Activated naive CD8-positive, alpha-beta T cell treated with anti-CD3 and anti-CD28 coated beads for 36 hours (primary cell): ENCODE results near the gene ADRB1. TPM values are rescaled to one million over a fixed set of nuclear protein-coding genes. Genes with fewer than 3 reads are reported as not detected.

ENCODE experiments used
- DNase-seq: peaks from one replicate; pipeline ENCODE4 v3.0.0; 2021
- H3K27ac Mint-ChIP-seq: one replicate; pipeline ENCODE4 v1.8.0; 2022; ENCODE audit warnings: mild to moderate bottlenecking, moderate library complexity, mixed read lengths
- H3K27me3 Mint-ChIP-seq: one replicate; pipeline ENCODE4 v1.8.0; 2022; ENCODE audit warnings: mild to moderate bottlenecking, mixed read lengths
- H3K36me3 Mint-ChIP-seq: one replicate; pipeline ENCODE4 v1.8.0; 2021; ENCODE audit warnings: mild to moderate bottlenecking, mixed read lengths
- H3K4me1 Mint-ChIP-seq: one replicate; pipeline ENCODE4 v1.8.0; 2021; ENCODE audit warnings: mixed read lengths
- H3K4me3 Mint-ChIP-seq: one replicate; pipeline ENCODE4 v1.8.0; 2022; ENCODE audit warnings: mild to moderate bottlenecking, moderate library complexity, mixed read lengths
- H3K9me3 Mint-ChIP-seq: one replicate; pipeline ENCODE4 v1.8.0; 2022; ENCODE audit warnings: mixed read lengths
- total RNA-seq, 2 experiments: library from RNA; stranded (reverse); gene quantifications; one replicate each; pipeline ENCODE4 v1.2.3, GENCODE V29; 2021

Gene ADRB1
- total RNA-seq, 2 experiments from 2014 or later: 0.14 TPM; not detected in 1

DNA sequence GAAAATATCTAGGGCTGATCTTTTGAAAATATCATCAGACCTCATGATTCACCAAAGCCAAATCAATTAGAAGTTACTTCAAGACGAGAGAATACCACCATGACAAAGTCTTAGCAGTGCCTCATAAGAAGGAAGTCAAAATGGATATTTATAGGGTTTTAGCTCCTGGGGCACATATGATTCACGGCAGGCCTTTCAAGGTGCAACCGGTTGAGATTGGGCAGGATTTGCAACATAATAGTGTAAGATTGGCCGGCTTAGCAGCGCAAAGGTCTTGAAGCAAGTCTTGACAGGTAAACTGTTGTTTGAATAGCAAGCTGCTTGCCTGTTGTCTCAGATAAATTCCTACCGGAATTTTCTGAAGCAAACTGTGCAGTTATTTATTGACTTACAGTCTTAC lies 17.5 kb downstream of the ADRB1 start:
- H3K4me3 Mint-ChIP-seq: no peak overlapping the region
- no peak overlapping the region for H3K27ac Mint-ChIP-seq

DNA sequence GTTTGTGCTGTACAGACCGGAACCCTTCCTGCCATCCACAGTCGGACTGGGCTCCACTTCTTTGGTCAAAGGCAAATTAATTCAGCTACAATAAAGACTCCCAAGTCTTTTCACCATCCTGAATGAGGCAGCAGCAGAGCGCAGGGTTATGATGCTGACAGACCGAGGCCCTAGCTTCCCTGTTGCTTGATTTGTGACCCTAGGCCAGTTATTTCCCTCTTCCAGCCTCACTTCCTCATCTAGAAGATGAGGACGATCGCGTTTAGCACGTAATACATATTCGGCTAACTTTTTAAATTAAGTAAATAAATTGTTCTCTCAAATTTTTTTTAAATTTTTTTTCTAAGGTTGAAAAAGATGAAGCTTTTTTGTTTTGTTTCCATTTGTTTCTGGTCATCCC lies 18.1 kb downstream of the ADRB1 start:
- no peak overlapping the region for H3K4me3 Mint-ChIP-seq
- H3K27ac Mint-ChIP-seq: no peak overlapping the region

More for the DNA sequence above, 17.5 kb downstream of the ADRB1 start:
- H3K36me3 Mint-ChIP-seq: no peaks in the 10 kb centered on the region
- peaks cover 9% of the 10 kb centered on the region for H3K4me1 Mint-ChIP-seq
- no peaks in the 10 kb centered on the region for H3K9me3 Mint-ChIP-seq
- no peak for DNase-seq
- peaks cover 8% of the 10 kb centered on the region for H3K27me3 Mint-ChIP-seq

DNA sequence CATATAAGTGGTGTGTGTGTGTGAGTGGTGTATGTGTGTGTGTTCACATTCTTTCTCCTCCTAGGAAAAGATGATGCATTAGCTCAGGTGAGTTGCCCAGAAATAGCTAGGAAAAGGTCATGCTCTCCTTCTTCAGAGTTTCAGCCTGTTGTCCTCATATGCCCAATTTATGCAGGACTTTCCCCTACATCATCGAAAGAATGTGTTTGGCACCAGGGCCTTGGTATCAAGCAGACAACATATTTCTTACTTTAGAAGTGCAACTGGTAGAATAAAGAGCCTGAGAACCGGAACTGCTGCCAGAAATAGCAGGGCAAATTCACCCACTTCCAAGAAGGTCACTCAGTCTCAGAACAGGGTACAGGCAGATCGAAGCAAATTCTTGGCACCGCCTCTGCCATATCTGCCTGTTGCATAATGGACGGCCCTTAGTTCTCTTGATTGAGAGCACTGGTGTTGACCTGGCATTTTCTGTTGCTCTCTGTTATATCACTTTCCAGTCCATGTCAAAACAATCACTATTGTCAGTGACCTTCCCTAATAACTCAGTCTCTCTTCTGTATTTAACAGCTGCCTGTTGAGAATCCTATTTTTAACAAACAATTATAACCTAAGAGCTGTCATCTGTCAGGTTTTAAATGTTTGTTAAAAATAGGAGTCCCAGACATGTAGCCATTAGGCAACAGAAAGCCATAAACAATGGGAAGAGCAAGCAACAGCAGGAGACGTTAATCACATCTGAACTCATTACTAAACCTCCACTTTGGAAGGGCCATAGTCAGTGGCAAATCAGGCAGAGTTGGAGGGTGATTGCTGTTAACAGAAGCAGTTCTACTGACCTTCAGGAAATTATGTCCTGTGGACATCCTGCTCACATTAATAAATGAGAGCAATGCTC lies 20.7 kb downstream of the ADRB1 start:
- no peak overlapping the region for H3K27ac Mint-ChIP-seq
- H3K36me3 Mint-ChIP-seq: no peaks in the 10 kb centered on the region
- peaks cover 20% of the 10 kb centered on the region for H3K4me1 Mint-ChIP-seq
- no peak for DNase-seq
- no peak overlapping the region for H3K4me3 Mint-ChIP-seq
- H3K27me3 Mint-ChIP-seq: peaks cover 5% of the 10 kb centered on the region
- no peaks in the 10 kb centered on the region for H3K9me3 Mint-ChIP-seq

More for the DNA sequence above, 18.1 kb downstream of the ADRB1 start:
- Mint-ChIP-seq H3K36me3 (no peaks in the 10 kb centered on the region), H3K4me1 (peaks cover 9% of the 10 kb centered on the region), H3K27me3 (peaks cover 8% of the 10 kb centered on the region), H3K9me3 (no peaks in the 10 kb centered on the region)
- no peak for DNase-seq

DNA sequence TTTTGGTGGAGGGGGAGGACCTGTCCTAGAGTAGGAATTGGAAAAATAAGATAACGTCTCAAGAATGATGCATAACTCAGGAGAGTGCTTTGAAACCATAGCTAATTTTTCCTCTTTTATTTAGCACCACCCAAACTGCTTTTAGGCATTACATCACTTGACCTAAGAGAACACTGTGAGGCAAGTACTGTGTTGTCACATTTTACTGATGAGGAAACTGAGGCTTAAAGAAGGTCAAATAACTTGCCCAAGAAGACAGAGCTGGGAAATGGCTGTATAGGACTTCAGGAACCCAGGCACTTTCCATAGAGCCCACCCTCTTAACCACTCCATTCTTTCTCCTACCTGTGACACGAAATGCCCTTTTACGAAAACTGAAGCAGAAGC lies 21.4 kb downstream of the ADRB1 start:
- peaks cover 20% of the 10 kb centered on the region for H3K4me1 Mint-ChIP-seq
- no peak overlapping the region for H3K4me3 Mint-ChIP-seq
- no peaks in the 10 kb centered on the region for H3K9me3 Mint-ChIP-seq
- H3K36me3 Mint-ChIP-seq: no peaks in the 10 kb centered on the region
- no peak for DNase-seq
- peaks cover 5% of the 10 kb centered on the region for H3K27me3 Mint-ChIP-seq
- H3K27ac Mint-ChIP-seq: no peak overlapping the region

DNA sequence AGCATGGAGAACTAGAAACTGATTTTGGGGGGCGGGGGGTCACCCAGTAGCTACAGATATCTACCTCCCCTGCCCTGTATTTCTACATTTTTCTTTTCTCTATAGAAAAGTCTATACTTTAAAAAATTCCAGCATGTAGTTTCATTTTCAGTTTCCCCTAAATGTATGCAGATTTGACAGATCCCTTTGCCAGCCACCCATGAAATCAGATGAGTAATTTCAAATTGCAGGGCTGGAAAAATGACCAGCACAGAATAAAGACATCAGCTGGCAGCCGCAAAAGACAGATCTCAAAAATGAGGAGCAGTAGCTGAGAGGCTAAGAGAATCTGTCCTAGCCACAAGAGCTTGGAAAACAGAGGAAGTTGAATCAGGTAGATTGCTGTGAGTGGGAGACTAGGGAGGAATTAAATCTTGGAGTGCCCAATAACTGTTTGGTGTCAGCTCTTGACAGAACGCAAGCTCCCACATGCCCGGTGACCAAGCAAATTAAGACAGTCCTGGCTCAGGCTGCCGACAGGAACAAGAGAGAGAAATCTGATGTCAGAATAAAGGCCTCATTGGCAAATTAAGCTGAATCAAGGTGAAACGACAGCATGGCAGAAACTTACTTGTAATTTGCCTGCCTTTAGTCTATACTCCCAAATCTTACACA lies 24.5 kb downstream of the ADRB1 start:
- peaks cover 5% of the 10 kb centered on the region for H3K27me3 Mint-ChIP-seq
- H3K4me1 Mint-ChIP-seq: peaks cover 18% of the 10 kb centered on the region
- no peak overlapping the region for H3K27ac Mint-ChIP-seq
- H3K36me3 Mint-ChIP-seq: no peaks in the 10 kb centered on the region
- DNase-seq: no peak
- H3K9me3 Mint-ChIP-seq: no peaks in the 10 kb centered on the region
- no peak overlapping the region for H3K4me3 Mint-ChIP-seq

DNA sequence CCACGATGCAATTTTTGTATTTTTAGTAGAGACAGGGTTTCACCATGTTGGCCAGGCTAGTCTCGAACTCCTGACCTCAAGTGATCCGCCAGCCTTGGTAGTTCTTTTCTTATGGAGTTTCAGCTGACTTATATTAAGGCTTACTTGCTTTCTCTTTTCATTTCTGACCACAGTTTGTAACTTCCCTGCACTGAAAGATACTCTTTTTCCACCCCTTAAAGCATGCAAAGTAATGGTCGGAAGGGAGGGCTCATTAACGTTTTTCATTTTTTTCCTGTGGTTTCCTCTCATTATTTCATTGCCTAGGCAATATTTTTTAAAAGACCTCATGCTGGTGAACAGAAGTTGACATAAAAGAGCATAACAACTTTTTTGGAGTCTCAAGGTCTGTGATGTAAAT lies 27.0 kb downstream of the ADRB1 start:
- H3K27me3 Mint-ChIP-seq: no peaks in the 10 kb centered on the region
- H3K36me3 Mint-ChIP-seq: no peaks in the 10 kb centered on the region
- peaks cover 25% of the 10 kb centered on the region for H3K4me1 Mint-ChIP-seq
- no peak for DNase-seq
- H3K27ac Mint-ChIP-seq: no peak overlapping the region
- no peaks in the 10 kb centered on the region for H3K9me3 Mint-ChIP-seq
- no peak overlapping the region for H3K4me3 Mint-ChIP-seq

DNA sequence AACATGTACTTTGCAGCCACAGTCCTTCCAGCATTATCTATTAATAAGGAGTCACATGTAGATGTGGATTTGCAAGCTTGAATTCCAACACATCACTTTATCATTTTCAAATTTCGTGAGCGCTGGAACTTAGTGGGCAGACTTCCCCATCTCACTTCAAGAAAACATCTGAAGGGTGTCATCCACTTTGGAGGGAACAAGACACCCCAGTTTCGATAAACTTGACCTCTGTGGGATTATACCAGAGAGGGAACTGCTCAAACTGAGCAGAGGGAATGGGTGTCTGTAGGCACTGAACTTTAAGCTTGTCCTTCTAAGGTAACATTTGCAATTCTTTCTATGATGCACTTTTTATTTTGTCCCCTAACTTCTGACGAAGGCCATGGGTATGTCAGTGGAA lies 27.5 kb downstream of the ADRB1 start:
- Mint-ChIP-seq H3K36me3 (no peaks in the 10 kb centered on the region), H3K27ac (no peak overlapping the region), H3K27me3 (no peaks in the 10 kb centered on the region), H3K4me1 (peaks cover 25% of the 10 kb centered on the region), H3K9me3 (no peaks in the 10 kb centered on the region), H3K4me3 (no peak overlapping the region)
- DNase-seq: no peak

DNA sequence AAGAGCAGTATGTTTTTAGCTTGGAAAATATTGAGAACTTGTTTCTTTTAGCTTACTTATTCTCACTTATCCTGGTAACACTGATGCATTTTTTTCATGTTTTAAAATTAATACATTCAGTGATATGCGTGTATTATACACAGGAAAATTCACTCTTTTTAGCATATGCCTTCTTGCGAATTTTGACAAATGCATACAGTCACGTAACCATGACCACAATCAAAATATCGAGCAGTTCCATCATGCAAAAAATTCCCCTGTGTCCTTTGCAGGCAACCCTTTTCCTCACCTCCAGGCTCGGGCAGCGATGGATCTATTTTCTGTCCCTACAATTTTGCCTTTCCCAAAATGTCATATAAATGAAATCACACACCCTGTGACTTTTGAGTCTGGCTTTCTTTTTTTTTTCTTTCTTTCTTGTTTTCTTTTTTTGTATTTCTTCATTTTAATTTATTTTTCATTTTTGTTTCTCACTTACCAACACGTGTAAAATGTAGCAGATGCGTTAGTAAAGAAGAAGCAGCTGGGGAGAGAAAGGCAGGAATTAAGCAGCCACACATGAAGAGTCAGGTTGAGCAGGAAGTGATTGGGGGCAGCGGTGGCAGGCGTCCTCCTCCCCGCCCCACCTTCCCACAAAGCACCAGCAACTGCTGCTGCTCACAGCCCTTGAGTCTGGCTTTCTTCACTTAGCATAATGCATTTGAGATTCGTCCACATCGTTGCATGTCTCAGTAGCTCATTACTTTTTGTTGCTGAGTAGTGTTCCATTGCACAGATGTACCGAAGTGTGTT lies 29.9 kb downstream of the ADRB1 start:
- Mint-ChIP-seq H3K36me3 (no peaks in the 10 kb centered on the region), H3K27me3 (no peaks in the 10 kb centered on the region), H3K9me3 (no peaks in the 10 kb centered on the region), H3K4me3 (no peak overlapping the region), H3K27ac (no peak overlapping the region), H3K4me1 (peaks cover 16% of the 10 kb centered on the region)
- no peak for DNase-seq

DNA sequence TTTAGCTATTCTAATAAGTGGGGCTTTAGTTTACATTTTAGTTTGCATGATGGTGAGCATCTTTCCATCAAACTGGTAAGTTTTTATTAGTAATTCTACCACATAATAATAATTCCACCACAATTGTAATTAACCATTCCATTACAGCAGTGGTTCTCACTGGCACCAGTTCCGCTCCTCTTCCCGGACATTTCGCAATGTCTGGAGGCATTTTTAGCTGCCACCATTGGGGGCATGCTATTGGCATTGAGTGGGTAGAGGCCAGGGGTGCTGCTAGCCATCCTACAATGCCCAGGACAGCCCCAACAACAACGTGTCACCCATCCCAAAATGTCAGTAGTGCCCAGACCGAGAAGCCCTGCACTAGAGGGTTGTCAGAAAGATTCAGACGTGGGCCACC lies 31.4 kb downstream of the ADRB1 start:
- Mint-ChIP-seq H3K4me3 (no peak overlapping the region), H3K27ac (no peak overlapping the region), H3K9me3 (no peaks in the 10 kb centered on the region), H3K36me3 (no peaks in the 10 kb centered on the region), H3K4me1 (peaks cover 14% of the 10 kb centered on the region), H3K27me3 (no peaks in the 10 kb centered on the region)
- DNase-seq: no peak

DNA sequence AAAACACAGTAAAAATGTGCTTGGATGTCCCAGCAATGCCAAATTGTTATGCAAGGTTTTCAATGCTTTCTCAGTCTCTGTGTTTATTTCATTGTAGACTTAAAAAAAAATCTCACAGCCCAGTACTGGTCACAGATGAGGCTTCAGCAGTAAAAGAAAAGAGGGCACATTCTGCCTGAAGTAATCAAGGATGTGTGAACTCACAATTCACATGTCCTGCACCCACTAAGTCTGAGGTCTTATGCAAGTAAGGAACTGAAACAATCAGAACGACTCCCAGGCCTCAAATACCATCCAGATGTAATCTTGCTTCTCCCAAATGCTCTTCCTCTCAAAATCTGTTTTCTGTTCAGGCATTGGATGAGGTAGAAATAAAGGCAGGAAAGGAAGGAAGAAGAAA lies 33.7 kb downstream of the ADRB1 start:
- Mint-ChIP-seq H3K27me3 (peaks cover 5% of the 10 kb centered on the region), H3K4me1 (peaks cover 7% of the 10 kb centered on the region), H3K36me3 (no peaks in the 10 kb centered on the region), H3K4me3 (no peak overlapping the region), H3K9me3 (no peaks in the 10 kb centered on the region), H3K27ac (no peak overlapping the region)
- no peak for DNase-seq

DNA sequence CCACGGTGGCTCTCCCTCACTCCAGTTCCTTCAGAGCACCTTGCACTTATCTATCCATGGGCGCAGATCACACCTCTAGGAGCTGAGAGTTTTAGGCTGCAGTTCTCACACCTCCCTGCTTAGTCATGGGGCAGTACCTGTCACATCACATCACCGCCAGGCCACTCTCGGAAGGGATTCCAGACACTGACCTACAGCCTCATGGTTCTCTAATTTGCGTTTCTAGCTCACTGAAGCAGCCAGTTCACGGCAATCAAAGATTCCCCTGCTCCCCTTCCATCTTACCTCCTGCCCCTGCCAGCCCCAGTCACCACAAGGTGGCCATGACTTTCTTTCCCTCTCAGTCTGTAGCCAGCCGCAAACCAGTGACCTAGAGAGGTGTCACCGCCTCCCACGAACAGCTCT lies 34.2 kb downstream of the ADRB1 start:
- H3K4me3 Mint-ChIP-seq: no peak overlapping the region
- no peak overlapping the region for H3K27ac Mint-ChIP-seq
- no peaks in the 10 kb centered on the region for H3K36me3 Mint-ChIP-seq
- peaks cover 5% of the 10 kb centered on the region for H3K27me3 Mint-ChIP-seq
- no peak for DNase-seq
- H3K4me1 Mint-ChIP-seq: peaks cover 7% of the 10 kb centered on the region
- no peaks in the 10 kb centered on the region for H3K9me3 Mint-ChIP-seq

DNA sequence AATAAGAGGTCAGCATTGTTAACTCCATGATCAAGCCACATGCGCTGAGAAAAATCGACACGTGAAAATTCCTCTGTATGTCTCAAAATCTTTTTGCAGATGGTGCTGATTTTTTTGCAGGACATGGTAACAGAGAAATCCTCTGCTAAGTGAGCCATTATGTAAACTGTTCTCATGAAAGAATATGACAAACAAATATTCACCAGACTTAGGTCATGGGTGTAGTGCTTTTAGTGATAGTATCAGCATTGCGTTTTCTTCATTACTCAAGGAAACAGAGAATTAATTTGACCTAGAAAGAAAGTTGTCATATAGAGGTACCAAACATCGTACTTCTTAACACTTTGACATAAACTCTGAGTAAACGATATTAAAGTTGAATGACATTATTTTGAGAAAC lies 34.7 kb downstream of the ADRB1 start:
- Mint-ChIP-seq H3K4me1 (peaks cover 7% of the 10 kb centered on the region), H3K27ac (no peak overlapping the region), H3K9me3 (no peaks in the 10 kb centered on the region), H3K4me3 (no peak overlapping the region), H3K27me3 (peaks cover 5% of the 10 kb centered on the region), H3K36me3 (no peaks in the 10 kb centered on the region)
- DNase-seq: no peak

DNA sequence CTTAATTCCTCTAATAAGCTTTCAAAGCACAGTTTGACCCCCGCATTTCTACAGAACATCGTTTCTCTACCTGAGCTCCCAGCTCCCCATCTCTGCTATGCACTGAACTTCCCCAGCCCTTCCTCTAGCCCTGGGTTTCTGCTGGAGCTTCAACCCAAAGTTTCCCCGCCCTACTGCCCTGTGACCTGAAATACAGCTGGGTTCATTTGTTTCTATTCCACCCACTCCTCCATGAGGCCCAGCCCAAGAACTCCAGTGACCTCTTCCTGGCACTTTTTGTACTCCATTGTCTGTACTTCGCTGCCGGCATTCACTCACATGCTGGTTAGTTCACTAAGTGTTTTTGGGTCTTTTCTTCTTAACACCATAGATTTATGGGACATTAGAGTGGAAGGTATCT lies 35.8 kb downstream of the ADRB1 start:
- no peak for DNase-seq
- H3K4me3 Mint-ChIP-seq: no peak overlapping the region
- H3K9me3 Mint-ChIP-seq: no peaks in the 10 kb centered on the region
- no peaks in the 10 kb centered on the region for H3K4me1 Mint-ChIP-seq
- H3K36me3 Mint-ChIP-seq: no peaks in the 10 kb centered on the region
- no peak overlapping the region for H3K27ac Mint-ChIP-seq
- H3K27me3 Mint-ChIP-seq: peaks cover 5% of the 10 kb centered on the region

DNA sequence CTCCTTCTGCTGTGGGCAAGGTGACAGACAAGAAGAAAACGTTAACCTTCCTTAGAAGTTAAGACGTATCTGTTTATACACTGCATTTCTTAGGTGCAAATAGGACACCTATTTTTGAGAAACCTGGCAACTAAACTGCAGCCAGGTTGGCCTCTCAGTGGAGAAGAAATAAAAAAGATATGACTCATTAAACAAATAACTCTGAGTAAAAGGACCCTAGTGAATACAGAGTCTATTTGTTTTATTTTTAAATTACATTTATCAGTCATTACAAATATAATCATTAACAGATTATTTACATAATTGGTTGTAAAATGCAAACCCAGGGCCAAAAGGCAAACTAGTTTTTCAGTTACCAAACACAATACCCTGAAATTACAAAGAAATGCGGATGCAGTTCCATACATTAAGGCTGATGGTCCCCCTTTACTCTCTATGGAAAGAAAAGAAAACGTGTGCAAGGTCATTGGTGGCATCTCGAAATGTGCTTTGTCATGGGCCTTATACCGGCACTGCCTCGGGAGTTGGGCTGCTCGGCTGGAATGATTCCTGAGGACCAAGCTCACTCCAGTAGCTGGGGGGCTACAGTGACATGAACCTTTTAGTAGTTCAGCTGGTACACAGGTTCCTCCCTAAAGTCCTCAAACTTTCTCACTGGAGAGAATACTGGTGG lies 38.4 kb downstream of the ADRB1 start:
- Mint-ChIP-seq H3K4me1 (no peaks in the 10 kb centered on the region), H3K9me3 (no peaks in the 10 kb centered on the region), H3K4me3 (no peak overlapping the region), H3K36me3 (no peaks in the 10 kb centered on the region), H3K27me3 (peaks cover 5% of the 10 kb centered on the region), H3K27ac (no peak overlapping the region)
- DNase-seq: no peak

DNA sequence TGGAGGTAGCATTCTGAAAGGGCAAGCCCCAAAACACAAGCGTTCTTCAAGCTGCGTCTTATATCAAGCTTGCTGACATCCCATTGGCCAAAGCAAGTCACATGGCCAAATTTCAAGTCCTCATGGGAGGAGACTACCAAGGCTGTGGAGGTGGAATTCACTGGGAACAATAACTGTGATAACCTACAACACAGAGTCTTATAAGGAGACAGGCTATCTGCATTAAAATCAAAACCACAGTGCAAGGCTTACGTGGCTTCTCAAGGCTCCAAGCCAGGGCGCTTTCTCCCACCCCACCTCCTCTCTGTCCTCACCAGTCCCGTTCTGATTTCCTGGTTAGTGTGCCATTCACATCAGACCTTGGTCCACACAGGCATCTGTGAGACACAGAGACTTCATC lies 39.4 kb downstream of the ADRB1 start:
- peaks cover 5% of the 10 kb centered on the region for H3K27me3 Mint-ChIP-seq
- no peaks in the 10 kb centered on the region for H3K9me3 Mint-ChIP-seq
- no peak overlapping the region for H3K27ac Mint-ChIP-seq
- no peaks in the 10 kb centered on the region for H3K36me3 Mint-ChIP-seq
- no peaks in the 10 kb centered on the region for H3K4me1 Mint-ChIP-seq
- DNase-seq: no peak
- no peak overlapping the region for H3K4me3 Mint-ChIP-seq
